Measurements from ENCODE around the gene KRT81.
A peak's percentile ranks its signal among the peaks of the same experiment; 100 is the strongest.
"Not testable (repeated sequence)": the region's sequence is repeated elsewhere in the genome, so short reads cannot be mapped to it uniquely, and the experiment has no call there.

KRT81 gene

GRCh38 chr12:52270541-52271070 is 20.7 kb downstream of the KRT81 start:
- no peak for DNase-seq

- DNase-seq = no peak
Observed at GRCh38 chr12:52268212-52268611, 23.1 kb downstream of the KRT81 start.

GRCh38 chr12:52267699-52268098 is 23.6 kb downstream of the KRT81 start:
- DNase-seq = no peak

GRCh38 chr12:52267266-52267665 is 24.1 kb downstream of the KRT81 start:
- DNase-seq = no peak

GRCh38 chr12:52266514-52266913 is 24.8 kb downstream of the KRT81 start:
- no peak for DNase-seq

GRCh38 chr12:52264435-52264825 is 26.9 kb downstream of the KRT81 start:
- no peak for DNase-seq

- DNase-seq = no peak
Observed at GRCh38 chr12:52263761-52264434, 27.4 kb downstream of the KRT81 start.

GRCh38 chr12:52262286-52262685 is 29.0 kb downstream of the KRT81 start:
- no peak for DNase-seq

GRCh38 chr12:52261208-52261484 is 30.2 kb downstream of the KRT81 start:
- no peak for DNase-seq

- peak; percentile 61 for DNase-seq
Observed at GRCh38 chr12:52260361-52261207, 30.8 kb downstream of the KRT81 start.

- peak; percentile 17 for DNase-seq
Observed at GRCh38 chr12:52259657-52260243, 31.6 kb downstream of the KRT81 start.

GRCh38 chr12:52258335-52258901 is 32.9 kb downstream of the KRT81 start:
- DNase-seq = peak; percentile 18

GRCh38 chr12:52257922-52258321 is 33.4 kb downstream of the KRT81 start:
- DNase-seq = not testable (repeated sequence)

- DNase-seq = no peak
Observed at GRCh38 chr12:52257074-52257551, 34.2 kb downstream of the KRT81 start.

GRCh38 chr12:52256584-52256935 is 34.8 kb downstream of the KRT81 start:
- no peak for DNase-seq

- DNase-seq = no peak
Observed at GRCh38 chr12:52255926-52256583, 35.3 kb downstream of the KRT81 start.

- DNase-seq = no peak
Observed at GRCh38 chr12:52254965-52255751, 36.2 kb downstream of the KRT81 start.

GRCh38 chr12:52254180-52254964 is 37.0 kb downstream of the KRT81 start:
- no peak for DNase-seq

- DNase-seq = no peak
Observed at GRCh38 chr12:52253391-52254179, 37.7 kb downstream of the KRT81 start.

- DNase-seq = no peak
Observed at GRCh38 chr12:52252728-52253343, 38.5 kb downstream of the KRT81 start.
